Measurements from ENCODE around the gene USF2.

DNA sequence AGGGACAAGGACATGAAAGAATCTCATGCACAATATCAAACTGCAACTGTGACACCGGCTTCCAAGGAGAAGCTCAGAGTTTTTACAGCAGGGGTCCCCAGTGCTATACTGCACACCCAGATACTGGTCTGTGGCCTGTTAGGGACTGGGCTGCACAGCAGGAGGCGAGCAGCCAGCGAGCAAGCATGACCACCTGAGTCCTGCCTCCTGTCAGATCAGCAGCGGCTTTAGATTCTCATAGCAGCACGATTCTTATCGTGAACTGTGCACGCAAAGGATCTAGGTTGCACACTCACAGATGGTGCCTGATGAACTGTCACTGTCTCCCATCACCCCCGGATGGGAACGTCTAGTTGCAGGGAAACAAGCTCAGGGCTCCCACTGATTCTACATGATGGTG, 47.1 kb downstream of the USF2 start:
- TF ChIP-seq, protein P1, sequence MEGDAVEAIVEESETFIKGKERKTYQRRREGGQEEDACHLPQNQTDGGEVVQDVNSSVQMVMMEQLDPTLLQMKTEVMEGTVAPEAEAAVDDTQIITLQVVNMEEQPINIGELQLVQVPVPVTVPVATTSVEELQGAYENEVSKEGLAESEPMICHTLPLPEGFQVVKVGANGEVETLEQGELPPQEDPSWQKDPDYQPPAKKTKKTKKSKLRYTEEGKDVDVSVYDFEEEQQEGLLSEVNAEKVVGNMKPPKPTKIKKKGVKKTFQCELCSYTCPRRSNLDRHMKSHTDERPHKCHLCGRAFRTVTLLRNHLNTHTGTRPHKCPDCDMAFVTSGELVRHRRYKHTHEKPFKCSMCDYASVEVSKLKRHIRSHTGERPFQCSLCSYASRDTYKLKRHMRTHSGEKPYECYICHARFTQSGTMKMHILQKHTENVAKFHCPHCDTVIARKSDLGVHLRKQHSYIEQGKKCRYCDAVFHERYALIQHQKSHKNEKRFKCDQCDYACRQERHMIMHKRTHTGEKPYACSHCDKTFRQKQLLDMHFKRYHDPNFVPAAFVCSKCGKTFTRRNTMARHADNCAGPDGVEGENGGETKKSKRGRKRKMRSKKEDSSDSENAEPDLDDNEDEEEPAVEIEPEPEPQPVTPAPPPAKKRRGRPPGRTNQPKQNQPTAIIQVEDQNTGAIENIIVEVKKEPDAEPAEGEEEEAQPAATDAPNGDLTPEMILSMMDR (IDR thresholded peaks at IDR 0.05) = no peak
- no peak for TF ChIP-seq POLR2AphosphoS5 (IDR thresholded peaks at IDR 0.05)
- no peak for TF ChIP-seq POLR2A (IDR thresholded peaks at IDR 0.05)
- no peak for TF ChIP-seq EP300 (IDR thresholded peaks at IDR 0.05)
